ENCODE measurements around the gene PRR16. TPM values are rescaled to one million over a fixed set of nuclear protein-coding genes. Genes with fewer than 3 reads are reported as not detected.

PRR16 gene
- total and polyA plus RNA-seq, 2 of the 13 experiments (the other 11 are each of a cell fraction or from before 2014, with no cell fraction given): not detected

DNA sequence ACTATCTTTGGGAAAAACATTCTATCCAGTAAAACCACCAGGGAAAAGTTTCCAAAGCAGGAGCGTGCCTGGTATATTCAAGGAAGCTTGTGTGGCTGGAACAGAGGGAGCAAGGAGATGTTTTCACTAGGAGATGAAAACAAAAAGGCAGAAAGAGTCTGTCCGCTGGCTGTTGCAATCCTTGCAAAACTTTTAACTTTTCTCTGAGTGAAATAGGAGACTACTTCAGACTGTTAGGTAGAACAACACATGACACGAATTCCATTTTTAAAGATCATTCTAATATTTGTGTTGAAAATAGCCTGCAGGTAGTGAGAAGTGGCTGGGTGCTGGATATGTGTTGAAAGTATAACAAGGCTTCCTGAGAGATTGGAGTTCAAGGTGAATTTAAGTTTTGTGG lies 69.5 kb downstream of the PRR16 start (continued):
- TF ChIP-seq, protein P1, sequence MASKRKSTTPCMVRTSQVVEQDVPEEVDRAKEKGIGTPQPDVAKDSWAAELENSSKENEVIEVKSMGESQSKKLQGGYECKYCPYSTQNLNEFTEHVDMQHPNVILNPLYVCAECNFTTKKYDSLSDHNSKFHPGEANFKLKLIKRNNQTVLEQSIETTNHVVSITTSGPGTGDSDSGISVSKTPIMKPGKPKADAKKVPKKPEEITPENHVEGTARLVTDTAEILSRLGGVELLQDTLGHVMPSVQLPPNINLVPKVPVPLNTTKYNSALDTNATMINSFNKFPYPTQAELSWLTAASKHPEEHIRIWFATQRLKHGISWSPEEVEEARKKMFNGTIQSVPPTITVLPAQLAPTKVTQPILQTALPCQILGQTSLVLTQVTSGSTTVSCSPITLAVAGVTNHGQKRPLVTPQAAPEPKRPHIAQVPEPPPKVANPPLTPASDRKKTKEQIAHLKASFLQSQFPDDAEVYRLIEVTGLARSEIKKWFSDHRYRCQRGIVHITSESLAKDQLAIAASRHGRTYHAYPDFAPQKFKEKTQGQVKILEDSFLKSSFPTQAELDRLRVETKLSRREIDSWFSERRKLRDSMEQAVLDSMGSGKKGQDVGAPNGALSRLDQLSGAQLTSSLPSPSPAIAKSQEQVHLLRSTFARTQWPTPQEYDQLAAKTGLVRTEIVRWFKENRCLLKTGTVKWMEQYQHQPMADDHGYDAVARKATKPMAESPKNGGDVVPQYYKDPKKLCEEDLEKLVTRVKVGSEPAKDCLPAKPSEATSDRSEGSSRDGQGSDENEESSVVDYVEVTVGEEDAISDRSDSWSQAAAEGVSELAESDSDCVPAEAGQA (IDR thresholded peaks at IDR 0.05; ENCODE audit: low read depth): no peak
- TF ChIP-seq, protein P1 (CRISPR knock-in tag; IDR thresholded peaks at IDR 0.05; ENCODE audit: borderline replicate concordance): no peak
- TF ChIP-seq SALL1 (CRISPR knock-in tag; IDR thresholded peaks at IDR 0.05) (no peak), TBX3 (IDR thresholded peaks at IDR 0.05; ENCODE audit: borderline replicate concordance) (no peak), ZFP36 (IDR thresholded peaks at IDR 0.05; ENCODE audit: borderline replicate concordance, low read depth, low read length, partially characterized antibody) (no peak), FOXP1 (IDR thresholded peaks at IDR 0.05) (no peak), FOXP1 (CRISPR knock-in tag; IDR thresholded peaks at IDR 0.05) (no peak)
- TF ChIP-seq, protein P2, sequence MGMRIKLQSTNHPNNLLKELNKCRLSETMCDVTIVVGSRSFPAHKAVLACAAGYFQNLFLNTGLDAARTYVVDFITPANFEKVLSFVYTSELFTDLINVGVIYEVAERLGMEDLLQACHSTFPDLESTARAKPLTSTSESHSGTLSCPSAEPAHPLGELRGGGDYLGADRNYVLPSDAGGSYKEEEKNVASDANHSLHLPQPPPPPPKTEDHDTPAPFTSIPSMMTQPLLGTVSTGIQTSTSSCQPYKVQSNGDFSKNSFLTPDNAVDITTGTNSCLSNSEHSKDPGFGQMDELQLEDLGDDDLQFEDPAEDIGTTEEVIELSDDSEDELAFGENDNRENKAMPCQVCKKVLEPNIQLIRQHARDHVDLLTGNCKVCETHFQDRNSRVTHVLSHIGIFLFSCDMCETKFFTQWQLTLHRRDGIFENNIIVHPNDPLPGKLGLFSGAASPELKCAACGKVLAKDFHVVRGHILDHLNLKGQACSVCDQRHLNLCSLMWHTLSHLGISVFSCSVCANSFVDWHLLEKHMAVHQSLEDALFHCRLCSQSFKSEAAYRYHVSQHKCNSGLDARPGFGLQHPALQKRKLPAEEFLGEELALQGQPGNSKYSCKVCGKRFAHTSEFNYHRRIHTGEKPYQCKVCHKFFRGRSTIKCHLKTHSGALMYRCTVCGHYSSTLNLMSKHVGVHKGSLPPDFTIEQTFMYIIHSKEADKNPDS (CRISPR knock-in tag; IDR thresholded peaks at IDR 0.05): no peak
- TF ChIP-seq, protein P3, sequence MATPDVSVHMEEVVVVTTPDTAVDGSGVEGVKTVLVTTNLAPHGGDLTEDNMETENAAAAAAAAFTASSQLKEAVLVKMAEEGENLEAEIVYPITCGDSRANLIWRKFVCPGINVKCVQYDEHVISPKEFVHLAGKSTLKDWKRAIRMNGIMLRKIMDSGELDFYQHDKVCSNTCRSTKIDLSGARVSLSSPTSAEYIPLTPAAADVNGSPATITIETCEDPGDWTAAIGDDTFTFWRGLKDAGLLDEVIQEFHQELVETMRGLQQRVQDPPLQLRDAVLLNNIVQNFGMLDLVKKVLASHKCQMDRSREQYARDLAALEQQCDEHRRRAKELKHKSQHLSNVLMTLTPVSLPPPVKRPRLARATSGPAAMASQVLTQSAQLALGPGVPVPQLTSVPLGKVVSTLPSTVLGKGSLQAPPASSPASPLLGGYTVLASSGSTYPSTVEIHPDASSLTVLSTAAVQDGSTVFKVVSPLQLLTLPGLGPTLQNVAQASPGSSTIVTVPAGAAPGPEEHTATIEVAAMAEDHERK (CRISPR knock-in tag; IDR thresholded peaks at IDR 0.05; ENCODE audit: low read depth): no peak
